ENCODE measurements around the gene RPP25L.
A peak's percentile ranks its signal among the peaks of the same experiment; 100 is the strongest.

The RPP25L gene

GRCh38 chr9:34611251-34611810, 566 bp downstream of the RPP25L start:
- DNase-seq (ENCODE audit: low read depth in 2 of 2) = no peak

- no peak for DNase-seq (ENCODE audit: low read depth in 2 of 2)
These were observed 1.3 kb downstream of the RPP25L start for GRCh38 chr9:34610434-34611206.

- DNase-seq (ENCODE audit: low read depth in 2 of 2) = no peak
These were observed 4.6 kb downstream of the RPP25L start for GRCh38 chr9:34607331-34607730.

- DNase-seq (ENCODE audit: low read depth in 2 of 2) = no peak
These were observed 5.0 kb downstream of the RPP25L start for GRCh38 chr9:34606905-34607304.

- no peak for DNase-seq (ENCODE audit: low read depth in 2 of 2)
These were observed 5.7 kb downstream of the RPP25L start for GRCh38 chr9:34606190-34606589.

- DNase-seq (ENCODE audit: low read depth in 2 of 2) = peak; percentile 67 to 81
These were observed 8.2 kb downstream of the RPP25L start for GRCh38 chr9:34603610-34604231.

GRCh38 chr9:34601937-34602573, 9.8 kb downstream of the RPP25L start:
- no peak for DNase-seq (ENCODE audit: low read depth in 2 of 2)

GRCh38 chr9:34600908-34601307, 11.0 kb downstream of the RPP25L start:
- DNase-seq (ENCODE audit: low read depth in 2 of 2) = no peak

GRCh38 chr9:34599546-34599945, 12.4 kb downstream of the RPP25L start:
- DNase-seq (ENCODE audit: low read depth in 2 of 2) = no peak

GRCh38 chr9:34594177-34594576, 17.7 kb downstream of the RPP25L start:
- no peak for DNase-seq (ENCODE audit: low read depth in 2 of 2)

GRCh38 chr9:34592895-34593601, 18.8 kb downstream of the RPP25L start:
- no peak for DNase-seq (ENCODE audit: low read depth in 2 of 2)

- DNase-seq (ENCODE audit: low read depth in 2 of 2) = no peak
These were observed 19.7 kb downstream of the RPP25L start for GRCh38 chr9:34591917-34592866.

GRCh38 chr9:34591248-34591916, 20.5 kb downstream of the RPP25L start:
- DNase-seq (ENCODE audit: low read depth in 2 of 2) = peak; percentile 52 to 75

GRCh38 chr9:34590381-34591247, 21.3 kb downstream of the RPP25L start:
- no peak for DNase-seq (ENCODE audit: low read depth in 2 of 2)

GRCh38 chr9:34589636-34590380, 22.1 kb downstream of the RPP25L start, which contains the start of gene CNTFR:
Gene CNTFR, minus strand, starts transcription at chr9:34589724. Its CDS starts 20,743 bp downstream, at chr9:34568981.
- DNase-seq (ENCODE audit: low read depth in 2 of 2) = no peak

- no peak for DNase-seq (ENCODE audit: low read depth in 2 of 2)
These were observed 22.9 kb downstream of the RPP25L start for GRCh38 chr9:34588671-34589635.

GRCh38 chr9:34587271-34587670, 24.6 kb downstream of the RPP25L start:
- no peak for DNase-seq (ENCODE audit: low read depth in 2 of 2)
